Stimulated activated CD4-positive, alpha-beta T cell treated with anti-CD3 and anti-CD28 coated beads, Interleukin-2, amount 100 ng/mL, for 4 hours (primary cell): ENCODE measurements around the gene DLL1.

Source experiments
- DNase-seq: peaks from one replicate; pipeline ENCODE4 v3.0.0-alpha.2; 2020; ENCODE audit warnings: low read depth

Gene DLL1

GRCh38 chr6:170250981-170251775 lies 39.7 kb downstream of the DLL1 start:
- no peak for DNase-seq

- no peak for DNase-seq
These were observed 40.4 kb downstream of the DLL1 start for GRCh38 chr6:170250455-170250854.

GRCh38 chr6:170249817-170250216 lies 41.1 kb downstream of the DLL1 start:
- no peak for DNase-seq

GRCh38 chr6:170248861-170249600 lies 41.8 kb downstream of the DLL1 start:
- DNase-seq, result no peak

- DNase-seq, result no peak
These were observed 42.6 kb downstream of the DLL1 start for GRCh38 chr6:170248111-170248805.

- DNase-seq, result no peak
These were observed 43.6 kb downstream of the DLL1 start for GRCh38 chr6:170247178-170247701.

GRCh38 chr6:170245475-170245992 lies 45.3 kb downstream of the DLL1 start:
- DNase-seq, result no peak

- DNase-seq, result no peak
These were observed 46.0 kb downstream of the DLL1 start for GRCh38 chr6:170244721-170245474.

GRCh38 chr6:170243791-170244291 lies 47.0 kb downstream of the DLL1 start:
- DNase-seq, result no peak

GRCh38 chr6:170243386-170243785 lies 47.5 kb downstream of the DLL1 start:
- no peak for DNase-seq

GRCh38 chr6:170238741-170239565 lies 51.9 kb downstream of the DLL1 start:
- DNase-seq, result no peak

- DNase-seq, result no peak
These were observed 52.7 kb downstream of the DLL1 start for GRCh38 chr6:170237999-170238740.

- DNase-seq, result no peak
These were observed 54.6 kb downstream of the DLL1 start for GRCh38 chr6:170236131-170236836.

- DNase-seq, result no peak
These were observed 55.3 kb downstream of the DLL1 start for GRCh38 chr6:170235391-170236125.

GRCh38 chr6:170234419-170234818 lies 56.5 kb downstream of the DLL1 start:
- DNase-seq, result no peak

- DNase-seq, result no peak
These were observed 57.3 kb downstream of the DLL1 start for GRCh38 chr6:170233286-170234205.
